K562 (cell line): ENCODE data around the gene ETV4. TPM values are rescaled to one million over a fixed set of nuclear protein-coding genes. Genes with fewer than 3 reads are reported as not detected.

Experiments
- CLOCK ChIP-seq: fragments of 250-450 bp; sonication (Bioruptor Pico); IDR thresholded peaks from 2 replicates; pipeline ENCODE4 v1.4.0; 2020; ENCODE audit warnings: mild to moderate bottlenecking, moderate library complexity, borderline replicate concordance
- FUS ChIP-seq: fragments of 200-400 bp; formaldehyde crosslinking; optimal IDR thresholded peaks from 2 replicates; pipeline ENCODE3; 2017; ENCODE audit warnings: low read depth, low read length
- GTF2F1 ChIP-seq: IDR thresholded peaks from 2 replicates; pipeline ENCODE4 v1.6.1; 2011; ENCODE audit warnings: low read depth, low read length, improper control_type of control experiment
- L3MBTL2 ChIP-seq: fragments of 450-650 bp; IDR thresholded peaks from 2 replicates; pipeline ENCODE4 v1.6.1; 2016; ENCODE audit warnings: mild to moderate bottlenecking, moderate library complexity
- NR2C1 ChIP-seq, 2 experiments: fragments of 450-650 bp; IDR thresholded peaks; 2 replicates each; pipeline ENCODE4 v1.6.1; 2017; ENCODE audit warnings: mild to moderate bottlenecking in 2 of 2, antibody characterized with exemption in 1 of 2, inconsistent platforms in 1 of 2, missing compliant biosample characterization in 1 of 2, missing genetic modification characterization in 1 of 2
- NR2C2 ChIP-seq, 2 experiments: fragments of 200-800 bp in 1 of 2; sonication (Bioruptor generic) in 1 of 2; sonication (generic) in 1 of 2; formaldehyde crosslinking in 1 of 2; IDR thresholded peaks; 2 replicates each; pipeline versions ENCODE4 v1.6.1 to v1.8.0; 2016 to 2022; ENCODE audit warnings: mild to moderate bottlenecking in 1 of 2, missing compliant biosample characterization in 1 of 2, missing genetic modification characterization in 1 of 2, missing genetic modification reagents in 1 of 2
- RBM22 ChIP-seq: fragments of 200-400 bp; formaldehyde crosslinking; IDR thresholded peaks from 2 replicates; pipeline ENCODE4 v1.6.1; 2018; ENCODE audit warnings: low read length, low read depth; ENCODE audit not compliant: poor library complexity, severe bottlenecking
- SRF ChIP-seq, 2 experiments: fragments of 250-450, 450-650 bp in 1 of 2; sonication (Bioruptor Pico) in 1 of 2; sonication (generic) in 1 of 2; formaldehyde crosslinking; IDR thresholded peaks; 2 replicates each; pipeline versions ENCODE4 v1.5.0 to v1.5.1; 2020 to 2022; ENCODE audit warnings: mild to moderate bottlenecking in 1 of 2, missing genetic modification reagents in 1 of 2
- TAF1 ChIP-seq: IDR thresholded peaks from 2 replicates; pipeline ENCODE4 v1.6.1; 2011; ENCODE audit warnings: mild to moderate bottlenecking, low read length, moderate library complexity; ENCODE audit not compliant: insufficient read depth, control insufficient read depth, severe bottlenecking; ENCODE audit errors: extremely low read depth
- ZEB2 ChIP-seq: fragments of 450-650 bp; IDR thresholded peaks from 2 replicates; pipeline ENCODE4 v1.6.1; 2016
- polyA plus RNA-seq, 8 experiments: library from polyadenylated mRNA; depleted of rRNA in 4 of 8; stranded (reverse) in 5 of 8; unstranded in 3 of 8; fragments of >200 nt; fragmentation: Nextera tagmentation in 2 of 8; fragmentation: Illumina TruSeq in 1 of 8; extraction: Ambion mirVana in 2 of 8; extraction: Trizol in 1 of 8; gene quantifications; 2 replicates each; pipeline versions ENCODE4 v1.2.1 to v1.2.3, GENCODE V29; 2011 to 2014; ENCODE audit warnings: inconsistent platforms in 1 of 8, missing spikeins in 1 of 8
- total RNA-seq, 7 experiments: library from RNA; depleted of rRNA in 6 of 7; stranded (reverse); fragments of >200 nt in 6 of 7; fragmentation: Illumina TruSeq in 2 of 7; extraction: Trizol in 2 of 7; gene quantifications; 2 replicates each; pipeline versions ENCODE4 v1.2.1 to v1.2.3, GENCODE V29; 2011 to 2021; ENCODE audit warnings: low replicate concordance in 1 of 7
- TF ChIP-seq, protein P1 (sequence below): fragments of 450-650 bp; formaldehyde crosslinking; IDR thresholded peaks from 2 replicates; pipeline ENCODE4 v1.4.0; 2022; ENCODE audit warnings: missing genetic modification characterization
- TF ChIP-seq, protein P2 (sequence below): sonication (generic); formaldehyde crosslinking; IDR thresholded peaks from 2 replicates; pipeline ENCODE4 v1.9.0; 2022; ENCODE audit warnings: mild to moderate bottlenecking, missing genetic modification reagents
- TF ChIP-seq, protein P3 (sequence below): sonication (generic); formaldehyde crosslinking; IDR thresholded peaks from 2 replicates; pipeline ENCODE4 v1.8.1; 2022; ENCODE audit warnings: missing genetic modification reagents
- TF ChIP-seq, protein P4 (sequence below): sonication (generic); formaldehyde crosslinking; IDR thresholded peaks from 2 replicates; pipeline ENCODE4 v1.8.1; 2023; ENCODE audit warnings: missing genetic modification reagents, mild to moderate bottlenecking, borderline replicate concordance

Gene ETV4
- total and polyA plus RNA-seq, 9 of the 15 experiments (the other 6 are each of a cell fraction or from before 2014, with no cell fraction given), result 5.5 to 66.3 (median 28.2) TPM

GRCh38 chr17:43483674-43484551 is 62.2 kb downstream of the ETV4 start, which contains the start of gene DHX8 (continued):
- TF ChIP-seq NR2C1 (IDR thresholded peaks at IDR 0.05) (peak; percentile 100), NR2C1 (tag; IDR thresholded peaks at IDR 0.05) (peak; percentile 99), ZEB2 (no peak; the same call in none of the 2 replicates), SRF (CRISPR knock-in tag; IDR thresholded peaks at IDR 0.05) (no peak), NR2C2 (CRISPR knock-in tag; IDR thresholded peaks at IDR 0.05) (peak; percentile 100), NR2C2 (tag; IDR thresholded peaks at IDR 0.05) (peak; percentile 100), L3MBTL2 (peak; percentile 65), FUS (no peak), CLOCK (CRISPR knock-in tag) (no peak), RBM22 (no peak), TAF1 (peak; percentile 89), GTF2F1 (no peak)
- TF ChIP-seq, protein P1, sequence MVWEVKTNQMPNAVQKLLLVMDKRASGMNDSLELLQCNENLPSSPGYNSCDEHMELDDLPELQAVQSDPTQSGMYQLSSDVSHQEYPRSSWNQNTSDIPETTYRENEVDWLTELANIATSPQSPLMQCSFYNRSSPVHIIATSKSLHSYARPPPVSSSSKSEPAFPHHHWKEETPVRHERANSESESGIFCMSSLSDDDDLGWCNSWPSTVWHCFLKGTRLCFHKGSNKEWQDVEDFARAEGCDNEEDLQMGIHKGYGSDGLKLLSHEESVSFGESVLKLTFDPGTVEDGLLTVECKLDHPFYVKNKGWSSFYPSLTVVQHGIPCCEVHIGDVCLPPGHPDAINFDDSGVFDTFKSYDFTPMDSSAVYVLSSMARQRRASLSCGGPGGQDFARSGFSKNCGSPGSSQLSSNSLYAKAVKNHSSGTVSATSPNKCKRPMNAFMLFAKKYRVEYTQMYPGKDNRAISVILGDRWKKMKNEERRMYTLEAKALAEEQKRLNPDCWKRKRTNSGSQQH (CRISPR knock-in tag), result no peak
- TF ChIP-seq, protein P2, sequence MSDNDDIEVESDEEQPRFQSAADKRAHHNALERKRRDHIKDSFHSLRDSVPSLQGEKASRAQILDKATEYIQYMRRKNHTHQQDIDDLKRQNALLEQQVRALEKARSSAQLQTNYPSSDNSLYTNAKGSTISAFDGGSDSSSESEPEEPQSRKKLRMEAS (CRISPR knock-in tag), result no peak; the same call in 1 of the 2 replicates
- TF ChIP-seq, protein P3, sequence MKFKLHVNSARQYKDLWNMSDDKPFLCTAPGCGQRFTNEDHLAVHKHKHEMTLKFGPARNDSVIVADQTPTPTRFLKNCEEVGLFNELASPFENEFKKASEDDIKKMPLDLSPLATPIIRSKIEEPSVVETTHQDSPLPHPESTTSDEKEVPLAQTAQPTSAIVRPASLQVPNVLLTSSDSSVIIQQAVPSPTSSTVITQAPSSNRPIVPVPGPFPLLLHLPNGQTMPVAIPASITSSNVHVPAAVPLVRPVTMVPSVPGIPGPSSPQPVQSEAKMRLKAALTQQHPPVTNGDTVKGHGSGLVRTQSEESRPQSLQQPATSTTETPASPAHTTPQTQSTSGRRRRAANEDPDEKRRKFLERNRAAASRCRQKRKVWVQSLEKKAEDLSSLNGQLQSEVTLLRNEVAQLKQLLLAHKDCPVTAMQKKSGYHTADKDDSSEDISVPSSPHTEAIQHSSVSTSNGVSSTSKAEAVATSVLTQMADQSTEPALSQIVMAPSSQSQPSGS, result no peak
- TF ChIP-seq, protein P4, sequence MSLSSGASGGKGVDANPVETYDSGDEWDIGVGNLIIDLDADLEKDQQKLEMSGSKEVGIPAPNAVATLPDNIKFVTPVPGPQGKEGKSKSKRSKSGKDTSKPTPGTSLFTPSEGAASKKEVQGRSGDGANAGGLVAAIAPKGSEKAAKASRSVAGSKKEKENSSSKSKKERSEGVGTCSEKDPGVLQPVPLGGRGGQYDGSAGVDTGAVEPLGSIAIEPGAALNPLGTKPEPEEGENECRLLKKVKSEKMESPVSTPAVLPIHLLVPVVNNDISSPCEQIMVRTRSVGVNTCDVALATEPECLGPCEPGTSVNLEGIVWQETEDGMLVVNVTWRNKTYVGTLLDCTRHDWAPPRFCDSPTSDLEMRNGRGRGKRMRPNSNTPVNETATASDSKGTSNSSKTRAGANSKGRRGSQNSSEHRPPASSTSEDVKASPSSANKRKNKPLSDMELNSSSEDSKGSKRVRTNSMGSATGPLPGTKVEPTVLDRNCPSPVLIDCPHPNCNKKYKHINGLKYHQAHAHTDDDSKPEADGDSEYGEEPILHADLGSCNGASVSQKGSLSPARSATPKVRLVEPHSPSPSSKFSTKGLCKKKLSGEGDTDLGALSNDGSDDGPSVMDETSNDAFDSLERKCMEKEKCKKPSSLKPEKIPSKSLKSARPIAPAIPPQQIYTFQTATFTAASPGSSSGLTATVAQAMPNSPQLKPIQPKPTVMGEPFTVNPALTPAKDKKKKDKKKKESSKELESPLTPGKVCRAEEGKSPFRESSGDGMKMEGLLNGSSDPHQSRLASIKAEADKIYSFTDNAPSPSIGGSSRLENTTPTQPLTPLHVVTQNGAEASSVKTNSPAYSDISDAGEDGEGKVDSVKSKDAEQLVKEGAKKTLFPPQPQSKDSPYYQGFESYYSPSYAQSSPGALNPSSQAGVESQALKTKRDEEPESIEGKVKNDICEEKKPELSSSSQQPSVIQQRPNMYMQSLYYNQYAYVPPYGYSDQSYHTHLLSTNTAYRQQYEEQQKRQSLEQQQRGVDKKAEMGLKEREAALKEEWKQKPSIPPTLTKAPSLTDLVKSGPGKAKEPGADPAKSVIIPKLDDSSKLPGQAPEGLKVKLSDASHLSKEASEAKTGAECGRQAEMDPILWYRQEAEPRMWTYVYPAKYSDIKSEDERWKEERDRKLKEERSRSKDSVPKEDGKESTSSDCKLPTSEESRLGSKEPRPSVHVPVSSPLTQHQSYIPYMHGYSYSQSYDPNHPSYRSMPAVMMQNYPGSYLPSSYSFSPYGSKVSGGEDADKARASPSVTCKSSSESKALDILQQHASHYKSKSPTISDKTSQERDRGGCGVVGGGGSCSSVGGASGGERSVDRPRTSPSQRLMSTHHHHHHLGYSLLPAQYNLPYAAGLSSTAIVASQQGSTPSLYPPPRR (CRISPR knock-in tag), result no peak
